Neural progenitor cell (in vitro differentiated cells): Measurements from ENCODE around the gene TMEM108.

Experiments used
- CTCF ChIP-seq: fragments of 200-600 bp; sonication (generic); IDR thresholded peaks from 2 replicates; pipeline ENCODE4 v1.5.1; 2017; ENCODE audit warnings: antibody characterized with exemption, mild to moderate bottlenecking
- EZH2 ChIP-seq: fragments of 200-600 bp; sonication (generic); IDR thresholded peaks from 2 replicates; pipeline ENCODE4 v1.6.1; 2017; ENCODE audit warnings: antibody characterized with exemption, mild to moderate bottlenecking, moderate library complexity
- EZH2phosphoT487 ChIP-seq: fragments of 200-600 bp; sonication (generic); IDR thresholded peaks from 2 replicates; pipeline ENCODE4 v1.6.1; 2017; ENCODE audit warnings: antibody characterized with exemption

- TF ChIP-seq CTCF (no peak), EZH2 (no peak), EZH2phosphoT487 (no peak)
Observed at GRCh38 chr3:133386876-133387275, 348.7 kb downstream of the TMEM108 start.
